Activated T-cell treated with anti-CD3 and anti-CD28 coated beads for 4 hours (primary cell): ENCODE results near the gene CDAN1.
"Not testable (repeated sequence)": the region's sequence is repeated elsewhere in the genome, so short reads cannot be mapped to it uniquely, and the experiment has no call there.

Experiments used
- DNase-seq: peaks from one replicate; pipeline ENCODE4 v3.0.0-alpha.2; 2020

The CDAN1 gene, protein sequence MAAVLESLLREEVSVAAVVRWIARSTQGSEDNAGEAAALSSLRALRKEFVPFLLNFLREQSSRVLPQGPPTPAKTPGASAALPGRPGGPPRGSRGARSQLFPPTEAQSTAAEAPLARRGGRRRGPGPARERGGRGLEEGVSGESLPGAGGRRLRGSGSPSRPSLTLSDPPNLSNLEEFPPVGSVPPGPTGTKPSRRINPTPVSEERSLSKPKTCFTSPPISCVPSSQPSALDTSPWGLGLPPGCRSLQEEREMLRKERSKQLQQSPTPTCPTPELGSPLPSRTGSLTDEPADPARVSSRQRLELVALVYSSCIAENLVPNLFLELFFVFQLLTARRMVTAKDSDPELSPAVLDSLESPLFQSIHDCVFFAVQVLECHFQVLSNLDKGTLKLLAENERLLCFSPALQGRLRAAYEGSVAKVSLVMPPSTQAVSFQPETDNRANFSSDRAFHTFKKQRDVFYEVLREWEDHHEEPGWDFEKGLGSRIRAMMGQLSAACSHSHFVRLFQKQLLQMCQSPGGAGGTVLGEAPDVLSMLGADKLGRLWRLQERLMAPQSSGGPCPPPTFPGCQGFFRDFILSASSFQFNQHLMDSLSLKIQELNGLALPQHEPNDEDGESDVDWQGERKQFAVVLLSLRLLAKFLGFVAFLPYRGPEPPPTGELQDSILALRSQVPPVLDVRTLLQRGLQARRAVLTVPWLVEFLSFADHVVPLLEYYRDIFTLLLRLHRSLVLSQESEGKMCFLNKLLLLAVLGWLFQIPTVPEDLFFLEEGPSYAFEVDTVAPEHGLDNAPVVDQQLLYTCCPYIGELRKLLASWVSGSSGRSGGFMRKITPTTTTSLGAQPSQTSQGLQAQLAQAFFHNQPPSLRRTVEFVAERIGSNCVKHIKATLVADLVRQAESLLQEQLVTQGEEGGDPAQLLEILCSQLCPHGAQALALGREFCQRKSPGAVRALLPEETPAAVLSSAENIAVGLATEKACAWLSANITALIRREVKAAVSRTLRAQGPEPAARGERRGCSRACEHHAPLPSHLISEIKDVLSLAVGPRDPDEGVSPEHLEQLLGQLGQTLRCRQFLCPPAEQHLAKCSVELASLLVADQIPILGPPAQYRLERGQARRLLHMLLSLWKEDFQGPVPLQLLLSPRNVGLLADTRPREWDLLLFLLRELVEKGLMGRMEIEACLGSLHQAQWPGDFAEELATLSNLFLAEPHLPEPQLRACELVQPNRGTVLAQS

DNA sequence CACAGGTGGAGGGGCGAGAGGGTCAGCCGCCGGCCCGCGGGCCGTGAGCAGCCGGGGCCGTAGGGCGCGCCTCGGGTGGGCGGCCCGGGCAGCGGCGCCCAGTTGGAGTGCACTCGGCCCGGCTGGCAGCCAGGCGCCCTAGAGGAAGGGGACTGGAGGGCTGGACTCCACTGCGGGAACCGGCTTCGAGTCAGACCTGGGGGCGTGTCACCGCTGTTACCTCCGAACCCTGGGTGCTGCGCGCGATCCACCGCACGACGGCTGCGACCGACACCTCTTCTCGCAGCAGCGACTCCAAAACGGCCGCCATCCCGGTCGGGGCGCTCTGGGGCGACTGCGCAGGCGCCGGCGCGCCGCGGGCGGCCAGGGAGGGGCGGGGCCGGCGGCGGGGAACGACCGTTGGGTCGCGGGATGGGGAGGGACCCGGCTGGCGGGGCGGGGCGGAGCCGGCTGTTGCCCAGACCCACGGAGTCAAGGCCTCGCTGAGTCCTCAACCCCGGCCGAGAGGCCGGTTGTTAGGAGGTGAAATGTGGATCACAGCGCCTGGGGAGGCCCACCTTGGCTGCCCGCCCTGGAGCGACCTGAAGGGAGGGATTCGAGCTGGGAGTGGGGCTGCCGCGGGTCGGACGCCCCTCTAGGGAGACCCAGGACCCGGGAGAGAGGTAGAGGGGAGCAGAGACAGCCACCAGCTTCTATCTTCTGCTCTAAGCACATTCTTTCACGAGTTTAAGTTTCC is at the start of gene CDAN1:
Gene CDAN1, minus strand, starts transcription at position 336 of the 736 bp plus-strand sequence. Its CDS starts 26 bp downstream, at position 310.
- DNase-seq: peak; percentile 89

DNA sequence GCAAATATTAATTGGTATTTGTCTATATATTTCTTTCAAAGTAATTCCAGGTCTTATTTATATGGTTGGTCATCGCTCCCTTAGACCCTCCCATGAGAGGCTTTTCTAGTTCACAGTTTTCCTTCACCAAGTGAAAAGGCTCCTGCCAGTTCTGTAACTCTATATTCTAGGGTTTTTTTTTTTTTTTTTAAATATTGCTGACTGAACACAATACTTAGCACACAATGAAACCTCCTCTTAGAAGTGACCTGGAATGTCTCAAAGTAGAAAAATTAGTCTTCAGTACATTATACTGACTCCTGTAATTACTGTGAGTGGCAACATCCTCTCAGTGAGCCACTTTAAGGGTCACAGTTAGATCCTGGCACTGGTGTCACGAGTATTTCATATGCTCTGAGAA is 48.6 kb upstream of the CDAN1 start:
- no peak for DNase-seq

DNA sequence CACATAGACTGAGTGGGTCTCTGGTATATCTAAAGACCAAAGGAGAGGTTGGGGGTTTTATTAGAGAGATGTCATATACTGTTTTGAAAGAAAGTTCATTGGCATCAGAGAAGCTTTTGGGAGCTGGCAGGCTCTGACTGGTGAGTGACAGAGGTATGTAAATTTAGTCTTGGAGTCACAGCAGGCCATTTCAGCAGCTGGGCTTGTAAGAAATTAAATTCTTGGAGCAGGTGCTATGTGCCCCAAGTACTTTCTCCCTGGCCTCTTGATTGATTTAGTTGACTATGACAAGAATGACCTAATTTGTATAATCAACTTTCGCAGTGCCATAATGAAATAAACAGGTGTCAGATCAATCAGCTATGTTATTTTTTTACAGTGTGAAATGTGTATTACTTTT is 47.8 kb upstream of the CDAN1 start:
- DNase-seq: no peak

DNA sequence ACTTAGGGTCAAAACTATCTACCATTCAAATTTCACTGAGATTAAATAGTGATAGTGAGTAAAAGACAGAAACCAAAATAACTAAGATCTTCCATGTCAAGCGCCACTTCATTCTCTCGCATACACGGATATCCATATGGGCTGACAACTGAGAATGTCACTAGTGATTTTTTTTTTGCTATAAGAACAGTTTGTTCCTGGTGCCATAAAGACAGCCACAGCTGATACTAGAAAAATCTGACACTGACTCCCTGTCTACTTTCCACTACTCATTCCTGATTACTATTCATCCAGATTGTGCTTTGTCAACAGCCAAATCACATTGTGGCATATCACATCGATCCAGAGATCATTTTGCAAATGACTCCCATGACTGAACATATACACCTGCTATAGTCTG is 45.8 kb upstream of the CDAN1 start:
- DNase-seq: no peak

DNA sequence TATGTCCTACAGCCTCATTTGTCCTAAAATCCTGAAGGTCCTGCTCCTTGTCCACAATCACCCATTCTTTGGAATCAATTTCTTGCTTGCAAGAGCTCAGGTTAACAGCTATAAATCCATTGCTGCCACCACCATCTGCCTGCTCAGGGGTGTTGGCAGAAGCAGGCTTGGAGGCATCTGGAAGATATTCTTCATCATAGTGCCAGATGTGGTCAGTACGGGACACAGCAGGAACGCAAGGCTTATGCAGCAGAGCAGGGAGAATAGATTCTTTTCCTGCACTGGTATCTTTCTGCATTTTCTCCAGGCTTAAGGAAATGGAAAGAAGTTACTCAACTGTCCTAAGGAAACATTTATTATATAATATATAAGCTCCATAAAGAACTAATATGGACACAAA is 38.5 kb upstream of the CDAN1 start:
- DNase-seq: no peak

DNA sequence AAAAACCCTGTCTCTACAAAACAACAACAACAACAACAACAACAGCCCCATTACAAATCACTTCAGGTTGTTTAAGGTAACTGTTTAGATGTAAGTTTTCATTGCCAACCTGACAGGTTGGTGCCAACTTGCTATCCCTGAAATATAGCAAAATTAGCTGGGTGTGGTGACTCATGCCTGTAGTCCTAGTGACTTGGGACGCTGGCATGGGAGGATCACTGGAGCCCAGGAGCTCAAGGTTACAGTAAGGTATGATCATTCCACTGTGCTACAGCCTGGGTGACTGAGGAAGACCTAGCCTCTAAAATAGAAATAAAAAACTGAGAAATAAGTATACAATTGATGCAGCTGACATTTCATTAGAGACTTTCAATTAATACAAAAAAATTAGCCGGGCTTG is 36.0 kb upstream of the CDAN1 start:
- DNase-seq: no peak

DNA sequence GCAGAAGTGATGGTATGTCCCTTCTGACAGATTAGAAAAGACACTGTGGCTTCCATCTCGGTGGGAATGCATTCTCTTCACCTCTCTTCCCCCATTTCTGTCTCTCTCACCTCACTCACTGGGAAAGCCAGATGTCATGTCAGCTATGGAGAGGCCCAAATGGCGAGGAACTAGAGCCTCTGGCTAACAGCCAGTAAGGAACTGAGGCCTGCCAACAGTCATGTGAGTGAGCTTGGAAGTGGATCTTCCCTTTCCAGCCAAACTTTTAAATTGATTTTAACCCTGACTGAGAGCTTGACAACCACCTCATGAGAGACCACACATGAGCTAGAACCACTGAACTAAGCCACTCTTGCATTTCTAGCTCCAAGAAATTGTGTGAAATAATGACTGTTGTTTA is 35.2 kb upstream of the CDAN1 start:
- DNase-seq: no peak

DNA sequence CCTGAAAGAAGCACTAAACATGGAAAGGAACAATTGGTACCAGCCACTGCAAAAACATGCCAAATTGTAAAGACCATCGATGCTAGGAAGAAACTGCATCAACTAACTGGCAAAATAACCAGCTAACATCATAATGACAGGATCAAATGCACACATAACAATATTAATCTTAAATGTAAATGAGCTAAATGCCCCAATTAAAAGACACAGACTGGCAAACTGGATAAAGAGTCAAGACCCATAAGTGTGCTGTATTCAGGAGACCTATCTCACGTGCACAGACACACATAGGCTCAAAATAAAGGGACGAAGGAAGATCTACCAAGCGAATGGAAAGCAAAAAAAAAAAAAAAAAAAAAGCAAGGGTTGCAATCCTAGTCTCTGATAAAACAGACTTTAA is 29.2 kb upstream of the CDAN1 start:
- DNase-seq: not testable (repeated sequence)

DNA sequence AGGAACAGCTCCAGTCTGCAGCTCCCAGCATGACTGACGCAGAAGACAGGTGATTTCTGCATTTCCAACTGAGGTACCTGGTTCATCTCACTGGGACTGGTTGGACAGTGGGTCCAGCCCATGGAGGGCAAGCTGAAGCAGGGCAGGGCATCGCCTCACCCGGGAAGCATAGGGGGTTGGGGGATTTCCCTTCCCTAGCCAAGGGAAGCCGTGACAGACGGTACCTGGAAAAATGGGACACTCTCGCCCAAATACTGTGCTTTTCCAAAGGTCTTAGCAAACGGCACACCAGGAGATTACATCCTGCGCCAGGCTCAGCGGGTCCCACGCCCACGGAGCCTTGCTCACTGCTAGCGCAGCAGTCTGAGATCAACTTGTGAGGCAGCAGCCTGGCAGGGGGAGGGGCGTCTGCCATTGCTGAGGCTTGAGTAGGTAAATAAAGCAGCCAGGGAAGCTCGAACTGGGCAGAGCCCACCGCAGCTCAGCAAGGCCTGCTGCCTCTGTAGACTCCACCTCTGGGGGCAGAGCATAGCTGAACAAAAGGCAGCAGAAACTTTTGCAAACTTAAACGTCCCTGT is 27.3 kb upstream of the CDAN1 start:
- not testable (repeated sequence) for DNase-seq

DNA sequence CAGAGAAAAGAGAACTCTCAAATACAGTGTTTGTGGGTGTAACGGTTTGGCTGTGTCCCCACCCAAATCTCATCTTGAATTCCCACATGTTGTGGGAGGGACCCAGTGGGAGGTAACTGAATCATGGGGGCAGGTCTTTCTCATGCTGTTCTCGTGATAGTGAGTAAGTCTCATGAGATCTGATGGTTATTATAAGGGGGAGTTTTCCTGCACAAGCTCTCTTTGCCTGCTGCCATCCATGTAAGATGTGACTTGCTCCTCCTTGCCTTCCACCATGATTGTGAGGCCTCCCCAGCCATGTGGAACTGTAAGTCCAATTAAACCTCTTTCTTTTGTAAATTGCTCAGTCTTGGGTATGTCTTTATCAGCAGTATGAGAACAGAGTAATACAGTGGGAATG is 24.9 kb upstream of the CDAN1 start:
- not testable (repeated sequence) for DNase-seq

DNA sequence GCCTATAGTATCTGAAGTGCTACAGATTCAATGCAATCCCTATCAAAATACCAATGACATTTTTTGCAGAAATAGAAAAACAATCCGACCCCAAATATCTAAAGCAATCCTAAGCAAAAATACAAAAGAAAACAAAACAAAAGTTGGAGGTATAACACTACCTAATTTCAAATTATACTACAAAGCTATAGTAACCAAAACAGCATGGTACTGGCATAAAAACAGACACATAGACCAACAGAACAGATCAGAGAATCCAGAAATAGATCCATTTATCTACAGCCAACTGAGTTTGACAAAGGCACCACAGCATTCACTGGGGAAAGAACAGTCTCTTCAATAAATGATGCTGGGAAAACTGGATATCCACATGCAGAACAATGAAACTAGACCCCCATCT is 23.8 kb upstream of the CDAN1 start:
- no peak for DNase-seq

DNA sequence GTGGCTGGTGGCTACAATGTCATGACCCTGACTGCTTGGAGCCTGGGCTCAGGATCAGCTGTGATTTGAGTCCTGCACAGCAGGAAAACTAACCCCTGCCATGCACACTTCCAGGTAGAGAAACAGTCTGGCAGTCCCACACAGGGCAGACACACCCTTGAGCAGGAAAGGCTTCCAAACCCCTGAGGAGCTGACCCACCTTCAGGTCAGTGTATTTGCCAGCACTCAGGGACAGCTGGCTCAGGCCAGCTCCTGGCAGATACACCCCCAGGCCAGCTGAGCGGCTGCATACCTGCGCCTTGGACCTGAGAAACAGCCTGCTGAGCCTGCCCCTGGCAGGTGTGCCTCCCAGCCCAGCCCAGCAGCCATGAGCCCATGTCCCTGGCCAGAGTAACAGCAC is 22.2 kb upstream of the CDAN1 start:
- DNase-seq: no peak

DNA sequence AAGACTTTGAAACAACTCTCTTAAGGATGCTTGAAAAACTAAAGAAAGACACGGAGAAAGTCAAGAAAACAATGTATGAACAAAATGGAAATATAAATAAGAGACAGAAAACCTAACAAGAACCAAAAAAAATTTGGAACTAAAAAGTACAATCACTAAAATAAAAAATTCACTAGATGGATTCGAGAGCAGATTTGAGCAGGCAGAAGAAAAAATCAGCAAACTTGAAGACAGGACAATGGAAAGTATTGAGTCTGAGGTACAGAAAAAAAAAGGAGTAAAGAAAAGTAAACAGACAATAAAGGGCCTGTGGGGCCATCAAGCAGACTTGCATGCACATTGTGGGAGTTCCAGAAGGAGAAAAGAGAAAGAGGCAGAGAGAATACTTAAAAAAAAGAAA is 13.4 kb upstream of the CDAN1 start:
- no peak for DNase-seq

DNA sequence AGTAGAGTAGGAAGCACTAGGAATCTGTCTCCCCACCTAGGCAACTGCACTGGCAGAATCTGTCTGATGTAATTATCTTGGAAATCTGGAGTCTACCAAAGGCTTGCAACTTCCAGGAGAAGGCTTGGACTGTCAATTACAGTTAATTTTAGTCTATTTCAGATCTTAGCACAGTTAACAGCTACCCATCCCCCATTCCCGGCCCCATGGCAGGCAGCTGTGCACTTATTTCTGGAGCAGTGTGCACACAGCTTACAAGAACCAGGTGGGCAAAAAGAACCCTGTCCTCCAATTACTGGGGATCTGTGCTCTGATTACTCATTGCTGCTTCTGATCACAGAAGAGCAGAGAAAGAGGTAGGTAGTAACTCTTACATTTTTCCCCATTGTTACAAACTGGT is 12.3 kb upstream of the CDAN1 start:
- DNase-seq: no peak

DNA sequence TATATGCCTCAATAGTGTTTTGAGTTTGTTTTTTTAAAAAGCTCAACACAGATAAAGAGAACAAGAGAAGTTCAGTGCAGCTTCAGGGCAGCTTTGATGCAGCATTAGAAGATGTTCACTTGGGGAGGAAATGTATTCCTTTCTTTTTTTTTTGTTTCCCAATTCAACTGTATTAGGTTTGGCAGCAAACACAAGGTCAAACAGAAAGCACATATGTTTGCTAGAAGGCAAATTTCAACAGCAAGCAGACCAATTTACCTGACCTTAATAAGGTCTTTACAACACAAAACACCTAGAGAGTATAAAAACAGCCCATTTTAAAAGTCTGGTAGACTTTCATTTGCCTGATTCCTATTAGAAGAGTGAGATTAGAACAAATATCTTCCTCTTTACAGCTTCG is 7.3 kb upstream of the CDAN1 start:
- DNase-seq: no peak

DNA sequence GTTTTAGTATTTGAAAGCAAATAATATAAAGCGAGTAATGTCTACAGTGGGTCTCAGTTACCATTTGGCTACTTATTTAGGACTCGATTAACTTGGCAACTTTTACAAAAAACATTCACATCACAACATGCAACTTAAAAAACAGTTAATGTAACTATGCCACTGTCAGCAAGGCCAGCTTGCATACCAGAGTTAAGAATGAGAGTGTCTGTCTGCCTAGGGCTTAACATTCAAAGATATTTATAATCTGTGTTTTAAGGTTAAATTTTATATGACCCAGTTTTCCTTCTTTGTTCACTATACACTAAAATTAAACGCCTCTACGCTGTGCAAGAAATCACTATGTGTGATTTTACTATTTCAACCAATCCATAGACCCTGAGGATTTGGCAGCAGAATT is 5.2 kb upstream of the CDAN1 start:
- no peak for DNase-seq

DNA sequence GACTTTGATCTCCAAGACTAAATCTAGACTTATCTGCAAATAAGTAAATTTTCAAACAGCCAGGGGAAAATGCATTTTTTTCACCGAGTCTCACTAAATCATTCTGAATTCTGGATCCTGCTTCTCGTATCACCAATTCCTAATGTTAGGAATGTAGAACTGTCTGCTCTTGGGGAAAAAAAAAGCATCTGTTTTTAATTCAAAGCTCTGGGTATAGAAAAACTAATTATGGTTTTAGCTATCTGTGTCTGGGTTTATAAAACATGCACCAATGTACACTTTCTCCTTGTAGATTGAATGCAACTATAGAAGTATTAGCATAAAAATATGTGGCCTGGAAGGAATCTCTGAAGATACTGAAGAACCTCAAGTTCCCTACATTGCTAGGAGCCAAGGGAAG is 4.8 kb upstream of the CDAN1 start:
- DNase-seq: no peak

DNA sequence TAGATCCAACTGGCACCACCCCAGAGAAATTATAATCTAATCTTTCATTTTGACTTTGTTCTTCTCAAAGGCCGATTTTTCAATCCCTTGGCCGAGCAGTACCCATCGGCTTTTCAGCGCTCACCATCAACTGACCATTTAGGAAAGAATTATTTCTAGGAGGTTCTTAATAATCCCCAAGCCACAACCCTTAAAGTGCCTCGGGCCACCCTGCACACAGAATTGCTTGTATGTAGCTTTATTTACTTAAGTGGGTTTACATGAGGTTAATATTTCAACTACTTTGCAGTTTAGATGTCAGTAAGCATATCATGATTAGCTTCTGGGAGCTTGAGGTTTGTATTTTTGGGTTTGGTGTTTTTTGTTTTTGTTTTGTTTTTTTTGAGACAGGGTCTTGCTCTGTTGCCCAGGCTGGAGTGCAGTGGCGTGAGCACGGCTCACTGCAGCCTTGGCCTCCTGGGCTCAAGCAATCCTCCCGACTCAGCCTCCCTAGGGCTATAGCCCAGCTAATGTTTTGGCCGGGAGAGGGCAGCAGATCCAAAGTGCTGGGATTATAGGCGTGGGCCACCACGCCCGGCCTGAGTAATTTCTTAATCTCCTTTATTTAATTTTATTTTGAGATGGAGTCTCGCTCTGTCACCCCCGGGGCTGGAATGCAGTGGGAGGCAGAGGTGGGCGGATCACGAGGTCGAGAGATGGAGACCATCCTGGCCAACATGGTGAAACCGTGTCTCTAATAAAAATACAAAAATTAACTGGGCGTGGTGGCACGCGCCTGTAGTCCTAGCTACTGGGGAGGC is 801 bp upstream of the CDAN1 start:
- no peak for DNase-seq

DNA sequence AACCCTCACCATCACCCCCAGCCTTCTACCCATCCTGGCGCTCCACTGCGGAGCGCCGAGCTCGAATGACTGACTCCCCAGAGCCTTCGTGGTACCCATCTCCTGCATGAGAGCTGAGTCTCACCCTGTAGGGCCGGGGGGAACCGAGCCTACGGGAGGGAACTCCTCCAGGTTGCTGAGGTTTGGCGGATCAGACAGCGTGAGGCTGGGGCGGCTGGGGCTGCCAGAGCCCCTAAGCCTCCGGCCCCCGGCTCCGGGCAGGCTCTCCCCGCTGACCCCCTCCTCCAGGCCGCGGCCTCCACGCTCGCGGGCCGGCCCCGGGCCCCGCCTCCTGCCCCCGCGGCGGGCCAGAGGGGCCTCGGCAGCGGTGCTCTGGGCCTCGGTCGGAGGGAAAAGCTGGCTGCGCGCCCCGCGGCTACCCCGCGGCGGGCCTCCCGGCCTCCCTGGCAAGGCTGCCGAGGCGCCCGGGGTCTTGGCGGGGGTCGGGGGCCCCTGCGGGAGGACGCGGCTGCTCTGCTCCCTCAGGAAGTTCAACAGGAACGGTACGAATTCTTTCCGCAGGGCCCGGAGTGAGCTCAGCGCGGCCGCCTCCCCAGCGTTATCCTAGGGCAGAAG is 643 bp downstream of the CDAN1 start:
- DNase-seq: peak; percentile 5

DNA sequence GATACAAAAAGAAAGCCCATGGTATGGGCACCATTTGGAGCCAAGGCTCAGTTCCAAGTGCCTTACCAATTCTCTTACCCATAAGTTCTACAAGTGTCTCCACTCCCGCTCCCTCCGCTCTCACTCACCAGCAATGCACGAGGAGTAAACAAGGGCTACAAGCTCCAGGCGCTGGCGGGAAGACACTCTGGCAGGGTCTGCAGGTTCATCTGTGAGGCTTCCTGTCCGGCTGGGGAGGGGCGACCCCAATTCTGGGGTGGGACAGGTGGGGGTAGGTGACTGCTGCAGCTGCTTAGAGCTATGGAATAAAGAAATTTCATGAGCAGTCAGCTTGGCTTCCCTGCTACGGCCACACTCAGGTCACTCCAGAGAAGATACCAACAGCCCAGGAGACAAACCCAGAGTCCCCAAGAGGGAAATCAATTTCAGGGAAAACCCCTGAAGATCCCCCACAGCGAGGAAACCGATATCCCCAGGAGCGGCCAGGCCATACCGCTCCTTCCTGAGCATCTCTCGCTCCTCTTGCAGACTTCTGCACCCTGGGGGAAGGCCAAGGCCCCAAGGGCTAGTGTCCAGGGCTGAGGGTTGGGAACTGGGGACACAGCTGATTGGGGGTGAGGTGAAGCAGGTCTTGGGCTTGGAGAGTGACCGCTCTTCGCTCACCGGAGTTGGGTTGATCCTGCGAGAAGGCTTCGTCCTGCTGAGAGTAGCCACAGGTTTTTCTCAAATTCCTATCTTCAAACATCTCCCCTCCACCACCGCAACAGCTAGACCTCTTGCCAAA is 1.4 kb downstream of the CDAN1 start:
- no peak for DNase-seq
